Parietal lobe (tissue), 2 donors: ENCODE data around the gene WDR83. TPM values are rescaled to one million over a fixed set of nuclear protein-coding genes. Genes with fewer than 3 reads are reported as not detected.
A peak's percentile ranks its signal among the peaks of the same experiment; 100 is the strongest.

Experiments
- small RNA-seq: library from RNA; depleted of rRNA; stranded (forward); fragments of <200 nt; gene quantifications from one replicate; pipeline ENCODE3, GENCODE V24; 2014; ENCODE audit warnings: low replicate concordance
- total RNA-seq: library from RNA; depleted of rRNA; stranded (reverse); fragments of >200 nt; gene quantifications from one replicate; pipeline ENCODE4 v1.2.3, GENCODE V29; 2014

WDR83 gene, protein sequence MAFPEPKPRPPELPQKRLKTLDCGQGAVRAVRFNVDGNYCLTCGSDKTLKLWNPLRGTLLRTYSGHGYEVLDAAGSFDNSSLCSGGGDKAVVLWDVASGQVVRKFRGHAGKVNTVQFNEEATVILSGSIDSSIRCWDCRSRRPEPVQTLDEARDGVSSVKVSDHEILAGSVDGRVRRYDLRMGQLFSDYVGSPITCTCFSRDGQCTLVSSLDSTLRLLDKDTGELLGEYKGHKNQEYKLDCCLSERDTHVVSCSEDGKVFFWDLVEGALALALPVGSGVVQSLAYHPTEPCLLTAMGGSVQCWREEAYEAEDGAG
- total RNA-seq, result 14.4 TPM

DNA sequence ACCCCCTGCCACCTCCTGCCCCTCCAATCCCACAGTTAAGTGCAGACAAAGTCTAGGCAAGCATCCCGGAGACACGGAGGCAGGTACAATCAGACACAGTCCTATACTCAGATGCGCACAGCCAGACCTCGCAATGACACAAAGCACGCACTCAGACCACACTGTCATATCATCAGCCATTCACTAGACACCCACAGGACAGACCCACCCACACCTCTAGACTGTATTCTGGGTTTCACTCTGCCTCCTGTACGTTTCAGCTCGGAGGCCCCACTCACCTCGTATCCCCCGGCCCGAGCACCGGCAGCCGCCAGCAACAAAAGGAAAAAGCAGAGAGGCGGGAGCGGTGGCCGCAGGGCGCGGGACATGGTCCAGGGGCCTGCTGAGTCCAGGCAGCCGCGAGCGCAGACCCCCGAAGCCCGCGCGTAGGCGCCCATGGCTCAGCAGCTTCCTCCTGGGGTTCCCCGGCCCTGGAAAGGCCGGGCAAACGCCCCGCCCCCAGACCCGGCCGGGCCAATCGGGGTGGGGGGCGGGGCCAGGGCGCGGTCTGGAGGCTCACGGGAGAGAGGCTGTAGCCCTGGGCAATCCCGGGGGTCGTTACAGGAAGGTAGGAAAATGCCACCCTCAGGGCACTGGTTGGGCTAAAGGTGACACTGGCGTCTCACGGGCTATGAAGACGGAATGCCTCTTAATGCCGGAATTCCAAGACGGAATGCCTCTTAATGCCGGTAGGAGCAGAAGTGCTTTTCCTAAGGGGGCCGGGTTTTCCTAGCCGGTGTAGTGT, at the start of gene WDR83, which contains the start of gene MAN2B1:
Gene WDR83, plus strand, starts transcription at position 543 of the 784 bp plus-strand sequence. CDS start 2,984 bp downstream, outside the sequence.
Gene MAN2B1, minus strand, starts transcription at position 478 of the 784 bp plus-strand sequence. Its CDS starts 41 bp downstream, at position 437.

DNA sequence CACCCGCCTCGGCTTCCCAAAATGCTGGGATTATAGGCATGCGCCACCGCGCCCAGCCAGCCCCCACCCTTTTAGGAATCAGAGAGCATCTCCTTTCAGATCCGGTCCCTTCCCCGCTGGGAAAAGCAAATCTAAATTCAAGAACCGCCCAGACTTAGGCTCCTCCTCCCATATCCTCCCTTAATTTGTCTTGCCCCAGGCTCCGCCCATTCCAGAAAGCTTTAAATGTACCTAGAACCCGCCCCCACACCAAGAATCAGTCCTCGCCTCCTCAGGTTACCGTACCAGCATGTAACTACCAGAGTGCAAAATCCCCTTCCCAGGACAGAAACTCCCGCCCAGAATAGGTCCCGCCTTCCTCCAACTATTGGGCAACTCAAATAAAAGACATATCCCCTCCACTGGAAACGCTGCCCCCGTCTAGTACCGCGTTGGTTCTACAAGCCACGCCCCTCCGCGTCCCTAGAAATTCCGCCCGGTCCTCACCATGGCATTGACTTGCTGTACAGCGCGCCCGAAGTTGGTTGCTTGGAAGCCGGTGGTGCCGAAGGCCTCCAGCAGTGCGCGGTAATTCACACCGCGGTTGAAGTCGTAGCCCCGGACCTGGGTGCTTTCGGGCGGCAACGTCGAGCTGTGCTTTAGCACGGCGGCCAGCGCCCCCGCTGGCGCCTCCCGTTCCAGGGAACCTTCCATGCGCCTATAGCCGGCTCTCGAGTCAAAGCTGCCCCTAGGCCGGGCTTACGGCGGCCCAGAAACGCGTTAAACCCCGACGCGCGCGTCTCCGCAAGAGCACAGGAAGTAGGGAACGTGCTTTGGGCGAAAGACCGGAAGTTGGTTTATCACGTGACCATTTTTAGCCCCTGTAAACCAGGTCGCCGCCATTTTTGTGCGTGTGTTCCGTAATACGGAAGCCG, 14.7 kb downstream of the WDR83 start, which contains the start of gene DHPS:
Gene DHPS, minus strand, starts transcription at position 807 of the 914 bp plus-strand sequence. Its CDS starts 114 bp downstream, at position 693.

DNA sequence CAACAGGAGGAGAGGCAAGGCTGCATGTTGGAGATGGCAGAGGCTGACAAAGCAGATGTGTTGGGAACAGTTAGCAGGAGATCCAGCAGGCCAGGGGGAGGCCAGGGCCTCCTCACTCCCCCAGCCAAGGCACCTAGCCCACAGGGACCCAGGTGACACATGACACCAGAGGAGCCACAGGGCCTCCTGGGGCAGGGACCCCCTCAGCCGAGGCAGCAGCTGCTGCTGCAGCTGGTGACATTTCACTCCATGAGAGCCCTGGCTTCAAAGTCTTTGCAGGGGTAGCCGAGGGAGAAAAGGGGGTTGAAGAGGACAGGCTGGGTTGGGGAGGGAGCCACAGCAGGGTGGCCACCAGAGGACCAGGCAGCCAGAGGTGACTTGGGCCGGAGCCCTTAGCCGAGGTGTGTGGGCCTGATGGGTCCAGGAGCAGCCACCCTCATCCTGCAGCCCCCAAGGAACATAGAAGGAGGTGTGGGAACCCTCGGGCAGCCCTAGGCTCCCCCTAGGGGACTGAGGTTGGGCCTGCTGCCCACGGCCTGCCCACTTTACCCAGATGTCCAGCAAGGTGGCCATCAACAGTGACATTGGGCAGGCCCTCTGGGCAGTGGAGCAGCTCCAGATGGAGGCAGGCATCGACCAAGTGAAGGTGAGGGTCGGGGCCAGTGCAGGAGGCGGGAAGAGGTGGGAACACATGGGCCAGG, 21.0 kb downstream of the WDR83 start, which contains the start of gene GNG14:
Gene GNG14, plus strand, starts transcription at position 503 of the 701 bp plus-strand sequence. Its CDS starts 51 bp downstream, at position 554.

DNA sequence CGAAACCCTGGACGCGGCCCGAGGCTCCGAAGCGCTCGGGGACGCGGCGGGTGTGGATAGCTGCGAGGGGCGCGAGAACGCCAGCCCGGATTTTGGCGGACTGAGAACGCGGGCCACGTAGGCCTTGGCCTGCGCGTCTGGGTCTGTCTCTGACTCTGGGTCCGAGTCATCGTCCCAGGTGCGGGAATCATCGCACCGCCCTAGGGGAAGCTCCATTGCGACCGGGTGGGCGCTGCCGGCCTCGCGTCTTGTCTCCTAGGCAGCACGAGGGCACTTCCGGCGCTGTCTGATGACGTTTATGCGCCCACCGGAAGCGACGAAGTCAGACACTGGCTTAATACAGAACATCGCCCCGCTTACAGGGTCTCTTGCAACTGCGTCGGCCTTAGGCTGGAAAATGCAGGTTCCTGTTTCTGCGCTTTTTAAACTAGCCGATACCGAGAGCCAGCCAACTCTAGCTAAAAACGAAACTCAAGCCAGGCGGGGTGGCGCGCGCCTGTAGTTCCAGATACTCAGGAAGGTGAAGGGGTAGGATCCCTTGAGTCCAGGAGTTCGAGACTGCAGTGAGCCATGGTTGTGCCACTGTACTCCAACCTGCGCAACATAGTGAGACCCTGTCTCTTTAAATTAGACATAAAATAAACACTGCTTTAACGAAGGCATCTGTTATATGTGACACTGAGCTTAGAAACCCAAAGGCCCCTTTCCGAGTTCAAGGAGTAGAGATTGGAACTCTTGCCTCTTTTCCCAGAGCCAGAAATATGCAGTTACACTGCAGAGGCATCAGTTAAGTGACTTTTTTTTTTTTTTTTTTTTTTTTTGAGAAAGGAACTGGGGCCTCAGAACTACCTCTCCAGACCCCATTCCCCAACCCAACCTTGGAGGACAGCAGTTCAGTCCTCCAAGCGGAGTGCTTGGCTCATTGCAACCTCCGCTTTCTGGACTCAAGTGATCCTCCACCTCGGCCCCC, 30.0 kb downstream of the WDR83 start, which contains the start of gene FBXW9:
Gene FBXW9, minus strand, starts transcription at position 266 of the 970 bp plus-strand sequence. Its CDS starts 50 bp downstream, at position 216.

DNA sequence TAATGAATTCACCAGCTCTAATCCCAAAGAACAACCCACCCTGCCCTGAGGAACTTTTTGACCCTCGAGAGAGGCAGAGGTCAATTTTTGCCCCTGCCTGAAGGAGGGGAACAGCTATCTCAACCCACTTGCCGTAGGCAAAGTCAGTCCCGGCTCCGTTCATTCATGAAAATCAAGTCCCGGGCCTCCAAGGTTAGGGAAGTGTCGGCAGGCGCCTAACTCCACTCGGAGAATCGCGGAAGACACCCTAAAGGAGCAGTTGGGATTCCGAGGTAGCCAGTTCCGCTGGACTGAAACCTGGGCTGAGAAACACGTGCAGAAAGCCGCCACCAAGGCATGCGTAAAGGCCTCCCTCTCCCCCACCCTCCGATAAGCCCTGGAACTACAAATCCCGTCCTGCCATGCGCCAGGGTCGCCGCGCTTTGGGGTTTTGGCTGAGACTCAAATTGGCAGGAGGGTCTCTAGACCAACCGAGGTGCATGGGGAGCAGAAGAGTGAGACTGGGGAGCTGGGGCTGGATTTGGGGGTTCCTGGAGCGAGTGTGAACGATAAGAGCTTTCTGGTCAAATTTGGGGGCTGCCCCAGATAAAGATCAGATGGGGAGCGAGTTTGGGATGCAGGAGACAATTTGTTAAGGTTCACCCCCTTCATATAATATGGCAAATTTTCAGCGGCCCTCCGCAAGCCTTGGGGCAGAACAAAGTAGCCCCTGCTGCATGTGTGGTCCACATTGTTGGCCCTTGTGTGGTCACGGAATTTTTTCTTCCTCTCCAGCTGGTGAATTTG, 57.2 kb downstream of the WDR83 start, which contains the start of gene TNPO2:
Gene TNPO2, minus strand, starts transcription at position 292 of the 786 bp plus-strand sequence. CDS start 2,955 bp downstream, outside the sequence.

Small RNA genes within 50 kb of the gene (small RNA-seq; reads per million reads assigned to genes)
- 33.4 reads per million, percentile 93 among the genes with 10 or more reads in this experiment for gene SNORD41

Other genes starting within 250 kb of the WDR83 start
- 25.0 TPM for gene ZNF443, start 225.8 kb upstream of the WDR83 start, total RNA-seq
- 32.6 TPM for gene ZNF709, start 182.0 kb upstream of the WDR83 start, total RNA-seq
- 36.9 TPM for gene ZNF564, start 115.3 kb upstream of the WDR83 start, total RNA-seq
- gene ZNF490, start 56.0 kb upstream of the WDR83 start, total RNA-seq, result 21.6 TPM
- gene ZNF791, start 55.9 kb upstream of the WDR83 start, total RNA-seq, result 29.1 TPM
- 13.8 TPM for gene MAN2B1, start 65 bp upstream of the WDR83 start, total RNA-seq
- 110 TPM for gene DHPS, start 15.1 kb downstream of the WDR83 start, total RNA-seq
- gene GNG14, start 21.2 kb downstream of the WDR83 start, total RNA-seq, result not detected
- gene FBXW9, start 29.8 kb downstream of the WDR83 start, total RNA-seq, result 8.1 TPM
- gene TNPO2, start 57.1 kb downstream of the WDR83 start, total RNA-seq, result 90.1 TPM
- 157 TPM for gene TRIR, start 67.9 kb downstream of the WDR83 start, total RNA-seq
- 45.4 TPM for gene GET3, start 70.7 kb downstream of the WDR83 start, total RNA-seq
- gene BEST2, start 85.0 kb downstream of the WDR83 start, total RNA-seq, result not detected
- gene HOOK2, start 108.7 kb downstream of the WDR83 start, total RNA-seq, result 35.4 TPM
- 10.3 TPM for gene JUNB, start 124.7 kb downstream of the WDR83 start, total RNA-seq
- gene PRDX2, start 135.0 kb downstream of the WDR83 start, total RNA-seq, result 189 TPM
- gene THSD8, start 135.3 kb downstream of the WDR83 start, total RNA-seq, result not detected
- gene RNASEH2A, start 139.8 kb downstream of the WDR83 start, total RNA-seq, result 16.9 TPM
- gene RTBDN, start 167.8 kb downstream of the WDR83 start, total RNA-seq, result 2.2 TPM
- 131 TPM for gene MAST1, start 171.7 kb downstream of the WDR83 start, total RNA-seq
- 2.5 TPM for gene DNASE2, start 214.6 kb downstream of the WDR83 start, total RNA-seq
- gene KLF1, start 220.4 kb downstream of the WDR83 start, total RNA-seq, result 0.31 TPM
- 25.7 TPM for gene GCDH, start 224.4 kb downstream of the WDR83 start, total RNA-seq